ENCODE measurements around the gene ARCN1. TPM values are rescaled to one million over a fixed set of nuclear protein-coding genes. Genes with fewer than 3 reads are reported as not detected.

ARCN1 gene
- total and polyA plus RNA-seq, 2 of the 4 experiments (the other 2 are of a cell fraction), result 148 to 212 TPM

GRCh38 chr11:118596224-118597146, 24.3 kb downstream of the ARCN1 start:
- H3K27ac ChIP-seq (ENCODE audit: insufficient read depth, low read length), result no peak overlapping the region

More at GRCh38 chr11:118596224-118597146, 24.3 kb downstream of the ARCN1 start:
- no peak overlapping the region for H3K9ac ChIP-seq (ENCODE audit: low read depth, low read length)
- H4K8ac ChIP-seq (ENCODE audit: low read depth in 2 of 2, low read length in 2 of 2), result no peak overlapping the region
- H3K36me3 ChIP-seq (ENCODE audit: control insufficient read depth, insufficient read depth, low read length), result peaks cover 51% of the 10 kb centered on the region
- peaks cover 2% of the 10 kb centered on the region; the same call in 1 of the 2 replicates for H3K4me1 ChIP-seq (ENCODE audit: control insufficient read depth, insufficient read depth, low read length)
- H3K4me3 ChIP-seq (ENCODE audit: insufficient read depth, low read depth, low read length), result no peak overlapping the region
- in situ Hi-C loops (cut with MboI; ENCODE audit: low sequenced_read_pairs) (no loop called here), intact Hi-C loops (cut with micrococcal nuclease) (loop anchor here (5.0 kb wide), 1 partner anchor 171 kb away; no protein-coding TSS in a partner anchor), dilution Hi-C loops (cut with HindIII; ENCODE audit: low sequenced_read_pairs, unreplicated experiment) (no loop called here)
- ChIA-PET POLR2A (ENCODE audit: unreplicated experiment) (no interaction called here), CTCF (interaction anchor here (0.7 kb wide), 1 partner anchor 11 kb away, joined by 3 read pairs; the partner anchor contains the start of gene PHLDB1)
- H2BK120ac ChIP-seq (ENCODE audit: low read depth, low read length), result no peak overlapping the region
- H2AK9ac ChIP-seq (replicated peaks; ENCODE audit: low read depth, low read length, poor library complexity), result no peak overlapping the region
- no peak overlapping the region for H3K4me2 ChIP-seq (ENCODE audit: low read depth, low read length)
- H3K9me1 ChIP-seq (ENCODE audit: insufficient read depth, low read length), result no peaks in the 10 kb centered on the region
- H4K5ac ChIP-seq (ENCODE audit: low read depth, low read length), result no peak overlapping the region
- DNase-seq (no peak), ATAC-seq (ENCODE audit: low read depth) (no peak)
- H3K23ac ChIP-seq (ENCODE audit: low read depth, low read length), result no peak overlapping the region
- no TSS peak for BruUV-seq (replicated peaks)
- no peaks in the 10 kb centered on the region for H3K27me3 ChIP-seq (ENCODE audit: control insufficient read depth, insufficient read depth, low read length)
- H2AK5ac ChIP-seq (ENCODE audit: low read depth, low read length), result no peak overlapping the region
- peaks cover 24% of the 10 kb centered on the region; the same call in 1 of the 2 replicates for H4K20me1 ChIP-seq (ENCODE audit: insufficient read depth, low read length)
- no peak overlapping the region for H3K4ac ChIP-seq (ENCODE audit: low read depth, low read length)
- WGBS, 2 experiments (ENCODE audit: extremely low coverage in 2 of 2, insufficient read length in 1 of 2), result 97% methylated on average over 10 of the region's 16 CpGs; no CpG with 5 or more reads in 1 of the 2 experiments
- no peak overlapping the region for H3K56ac ChIP-seq (ENCODE audit: extremely low read depth, insufficient read depth, low read length)
- no peak overlapping the region for H2BK5ac ChIP-seq (ENCODE audit: low read depth, low read length, poor library complexity, severe bottlenecking)
- H3K14ac ChIP-seq (replicated peaks; ENCODE audit: low read depth, low read length), result no peak overlapping the region
- TF ChIP-seq CTCF (conservative IDR thresholded peaks at IDR 0.05; ENCODE audit: low read depth, low read length) (no peak), ELK1 (IDR thresholded peaks at IDR 0.05; ENCODE audit: borderline replicate concordance, low read depth, low read length) (no peak), POLR2A (IDR thresholded peaks at IDR 0.05; ENCODE audit: low read depth, low read length) (no peak), FOS (IDR thresholded peaks at IDR 0.05; ENCODE audit: low read depth, low read length) (no peak), CHD1 (IDR thresholded peaks at IDR 0.05; ENCODE audit: low read depth, low read length) (no peak), BHLHE40 (IDR thresholded peaks at IDR 0.05; ENCODE audit: low read depth, low read length) (no peak), RCOR1 (IDR thresholded peaks at IDR 0.05; ENCODE audit: insufficient replicate concordance, low read length) (no peak), MXI1 (IDR thresholded peaks at IDR 0.05; ENCODE audit: borderline replicate concordance, low read depth, low read length) (no peak), MAZ (IDR thresholded peaks at IDR 0.05; ENCODE audit: borderline replicate concordance, low read depth, low read length) (no peak), RAD21 (IDR thresholded peaks at IDR 0.05; ENCODE audit: low read length) (no peak), CEBPB (IDR thresholded peaks at IDR 0.05; ENCODE audit: low read depth, low read length) (no peak), SMC3 (IDR thresholded peaks at IDR 0.05; ENCODE audit: low read depth, low read length) (no peak), NFE2L2 (IDR thresholded peaks at IDR 0.05; ENCODE audit: low read depth, low read length) (no peak)
- H3K9me3 ChIP-seq (ENCODE audit: control insufficient read depth, insufficient read depth, low read length), result no peaks in the 10 kb centered on the region
- no peak overlapping the region for H2BK15ac ChIP-seq (ENCODE audit: low read depth, low read length)
- no peak overlapping the region for H2BK20ac ChIP-seq (ENCODE audit: low read depth, low read length)
- H4K91ac ChIP-seq (ENCODE audit: insufficient read depth, low read depth, low read length), result no peak overlapping the region
- H3K18ac ChIP-seq (ENCODE audit: low read depth, low read length), result no peak overlapping the region
- no peak overlapping the region for H2AFZ ChIP-seq (replicated peaks; ENCODE audit: low read length, poor library complexity)
- peaks cover 25 to 36% of the 10 kb centered on the region in 2 experiments for H3K79me1 ChIP-seq (ENCODE audit: low read depth in 1 of 2, low read length in 2 of 2)

Measured in IMR-90 (cell line).